OCI-LY1 (cell line): Measurements from ENCODE around the gene SPSB3.

ENCODE experiments used
- H2AFZ ChIP-seq: fragments of 200-600 bp; sonication (generic), shearing (Covaris generic); 2 replicates; pipeline ENCODE4 v1.6.0; 2014; ENCODE audit warnings: antibody characterized with exemption, mild to moderate bottlenecking, low read length
- H3F3A ChIP-seq: fragments of 200-600 bp; sonication (generic), shearing (Covaris generic); 2 replicates; pipeline ENCODE4 v1.6.0; 2014; ENCODE audit warnings: mild to moderate bottlenecking, antibody characterized with exemption, low read length, moderate library complexity; ENCODE audit not compliant: insufficient read depth
- H3K27ac ChIP-seq: fragments of 200-600 bp; sonication (generic); 2 replicates; pipeline ENCODE4 v1.5.1; 2014; ENCODE audit warnings: low read length, mixed run types, mild to moderate bottlenecking, low read depth; ENCODE audit not compliant: poor library complexity, severe bottlenecking
- H3K27me3 ChIP-seq: fragments of 200-600 bp; sonication (generic); 2 replicates; pipeline ENCODE4 v1.6.0; 2014; ENCODE audit warnings: antibody characterized with exemption, mild to moderate bottlenecking, low read length, moderate library complexity; ENCODE audit not compliant: insufficient read depth
- H3K36me3 ChIP-seq: fragments of 200-600 bp; sonication (generic); 2 replicates; pipeline ENCODE4 v1.6.1; 2014; ENCODE audit warnings: mild to moderate bottlenecking, antibody characterized with exemption, low read length, moderate library complexity, mixed read lengths; ENCODE audit not compliant: insufficient read depth
- H3K4me1 ChIP-seq: fragments of 200-600 bp; sonication (generic); 2 replicates; pipeline ENCODE4 v1.5.1; 2014; ENCODE audit warnings: mild to moderate bottlenecking, low read length, moderate library complexity; ENCODE audit not compliant: insufficient read depth, severe bottlenecking
- H3K4me2 ChIP-seq: fragments of 200-600 bp; sonication (generic), shearing (Covaris generic); 2 replicates; pipeline ENCODE4 v1.6.1; 2014; ENCODE audit warnings: low read length
- H3K4me3 ChIP-seq: fragments of 200-600 bp; sonication (generic); 2 replicates; pipeline ENCODE4 v1.5.1; 2014; ENCODE audit warnings: low read length, low read depth, mild to moderate bottlenecking, mixed read lengths; ENCODE audit not compliant: poor library complexity, severe bottlenecking
- H3K79me2 ChIP-seq: fragments of 200-600 bp; shearing (Covaris generic); 2 replicates; pipeline ENCODE4 v1.6.1; 2016; ENCODE audit warnings: mixed run types, low read length, mixed read lengths; ENCODE audit not compliant: insufficient read depth
- H3K9ac ChIP-seq: fragments of 200-600 bp; sonication (generic), shearing (Covaris generic); 2 replicates; pipeline ENCODE4 v1.6.1; 2014; ENCODE audit warnings: mild to moderate bottlenecking, low read length, mixed read lengths
- H3K9me2 ChIP-seq: fragments of 200-600 bp; sonication (generic), shearing (Covaris generic); 2 replicates; pipeline ENCODE4 v1.6.1; 2014; ENCODE audit warnings: low read depth, mild to moderate bottlenecking, low read length, mixed read lengths
- H3K9me3 ChIP-seq: fragments of 200-600 bp; shearing (Covaris generic); 2 replicates; pipeline ENCODE4 v1.6.1; 2014; ENCODE audit warnings: low read length, mixed read lengths
- H4K20me1 ChIP-seq: fragments of 200-600 bp; sonication (generic), shearing (Covaris generic); 2 replicates; pipeline ENCODE4 v1.6.0; 2016; ENCODE audit warnings: mild to moderate bottlenecking, low read length; ENCODE audit not compliant: insufficient read depth
- EZH2 ChIP-seq: fragments of 200-600 bp; sonication (generic), shearing (Covaris generic); IDR thresholded peaks from 2 replicates; pipeline ENCODE4 v1.8.0; 2017; ENCODE audit warnings: borderline replicate concordance, mixed run types, mild to moderate bottlenecking, antibody characterized with exemption, low read length, moderate library complexity, mixed read lengths
- TF ChIP-seq, protein P1 (sequence below): fragments of 200-600 bp; sonication (generic), shearing (Covaris generic); IDR thresholded peaks from 2 replicates; pipeline ENCODE4 v1.5.1; 2017; ENCODE audit warnings: mild to moderate bottlenecking, antibody characterized with exemption, low read length, moderate library complexity, mixed read lengths

The SPSB3 gene

DNA sequence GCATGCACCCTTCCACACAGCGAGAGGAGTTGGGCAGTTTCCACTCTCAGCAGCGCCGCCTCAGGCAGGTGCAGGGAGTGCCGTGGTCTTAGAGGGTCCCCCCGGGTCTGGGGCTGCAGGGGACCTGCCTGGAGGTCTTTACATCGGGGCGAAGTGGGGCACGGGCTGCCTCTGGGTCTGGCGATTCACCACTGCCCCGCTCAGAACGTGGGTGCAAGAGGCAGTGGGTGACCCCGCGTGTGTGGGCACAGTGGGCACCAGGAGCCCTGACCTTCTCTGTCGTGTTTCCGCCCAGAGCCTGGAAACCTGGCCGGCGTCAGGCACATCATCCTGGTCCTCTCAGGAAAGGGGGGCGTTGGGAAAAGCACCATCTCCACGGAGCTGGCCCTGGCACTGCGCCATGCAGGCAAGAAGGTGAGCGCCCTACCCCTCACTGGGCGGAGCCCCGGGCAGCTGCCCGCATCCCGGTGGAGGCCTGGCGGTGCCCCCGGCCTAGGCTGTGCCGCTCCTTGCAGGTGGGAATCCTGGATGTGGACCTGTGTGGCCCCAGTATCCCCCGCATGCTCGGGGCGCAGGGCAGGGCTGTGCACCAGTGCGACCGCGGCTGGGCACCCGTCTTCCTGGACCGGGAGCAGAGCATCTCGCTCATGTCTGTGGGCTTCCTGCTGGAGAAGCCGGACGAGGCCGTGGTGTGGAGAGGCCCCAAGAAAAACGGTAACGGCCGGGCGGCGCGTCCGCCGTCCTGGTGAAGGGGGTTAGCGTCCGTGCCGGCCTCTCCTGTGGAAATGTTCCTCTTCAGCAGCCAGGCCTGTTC lies 4.1 kb upstream of the SPSB3 start:
- no peak overlapping the region for H3K27ac ChIP-seq
- H3K36me3 ChIP-seq = peaks cover 42% of the 10 kb centered on the region
- H3K4me3 ChIP-seq = no peak overlapping the region
- peaks cover 10% of the 10 kb centered on the region for H3K4me1 ChIP-seq
- no peak overlapping the region for H3K4me2 ChIP-seq
- H3F3A ChIP-seq = no peaks in the 10 kb centered on the region
- H3K9me3 ChIP-seq = no peaks in the 10 kb centered on the region
- no peaks in the 10 kb centered on the region for H4K20me1 ChIP-seq
- H2AFZ ChIP-seq = no peak overlapping the region
- no peak for TF ChIP-seq EZH2
- TF ChIP-seq, protein P1, sequence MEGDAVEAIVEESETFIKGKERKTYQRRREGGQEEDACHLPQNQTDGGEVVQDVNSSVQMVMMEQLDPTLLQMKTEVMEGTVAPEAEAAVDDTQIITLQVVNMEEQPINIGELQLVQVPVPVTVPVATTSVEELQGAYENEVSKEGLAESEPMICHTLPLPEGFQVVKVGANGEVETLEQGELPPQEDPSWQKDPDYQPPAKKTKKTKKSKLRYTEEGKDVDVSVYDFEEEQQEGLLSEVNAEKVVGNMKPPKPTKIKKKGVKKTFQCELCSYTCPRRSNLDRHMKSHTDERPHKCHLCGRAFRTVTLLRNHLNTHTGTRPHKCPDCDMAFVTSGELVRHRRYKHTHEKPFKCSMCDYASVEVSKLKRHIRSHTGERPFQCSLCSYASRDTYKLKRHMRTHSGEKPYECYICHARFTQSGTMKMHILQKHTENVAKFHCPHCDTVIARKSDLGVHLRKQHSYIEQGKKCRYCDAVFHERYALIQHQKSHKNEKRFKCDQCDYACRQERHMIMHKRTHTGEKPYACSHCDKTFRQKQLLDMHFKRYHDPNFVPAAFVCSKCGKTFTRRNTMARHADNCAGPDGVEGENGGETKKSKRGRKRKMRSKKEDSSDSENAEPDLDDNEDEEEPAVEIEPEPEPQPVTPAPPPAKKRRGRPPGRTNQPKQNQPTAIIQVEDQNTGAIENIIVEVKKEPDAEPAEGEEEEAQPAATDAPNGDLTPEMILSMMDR = no peak
- no peak overlapping the region for H3K9ac ChIP-seq
- H3K27me3 ChIP-seq = no peaks in the 10 kb centered on the region
- no peaks in the 10 kb centered on the region for H3K9me2 ChIP-seq
- H3K79me2 ChIP-seq = peaks cover 6% of the 10 kb centered on the region

DNA sequence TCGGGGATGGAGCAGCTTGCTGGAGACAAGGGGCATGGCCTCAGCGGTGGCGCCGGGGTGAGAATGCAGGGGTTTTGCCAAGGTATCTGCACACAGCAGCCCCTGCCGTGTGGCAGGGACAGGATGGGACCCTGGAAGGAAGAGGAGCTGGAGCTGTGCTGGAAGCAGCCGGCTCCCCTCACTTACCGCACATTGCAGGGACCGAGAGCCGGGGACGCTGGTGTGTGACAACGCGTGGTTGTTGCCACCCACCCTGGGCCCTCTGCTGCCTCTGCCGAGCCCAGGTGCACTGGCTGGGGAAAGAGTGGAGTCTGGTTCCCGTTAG lies 3.4 kb upstream of the SPSB3 start:
- Histone ChIP-seq H3K27me3 (no peaks in the 10 kb centered on the region), H3K36me3 (peaks cover 45% of the 10 kb centered on the region), H3F3A (no peaks in the 10 kb centered on the region), H3K9me2 (no peaks in the 10 kb centered on the region), H3K27ac (no peak overlapping the region), H4K20me1 (no peaks in the 10 kb centered on the region), H3K4me2 (no peak overlapping the region), H3K9ac (no peak overlapping the region), H3K9me3 (no peaks in the 10 kb centered on the region), H3K79me2 (peaks cover 6% of the 10 kb centered on the region), H2AFZ (no peak overlapping the region), H3K4me1 (peaks cover 16% of the 10 kb centered on the region), H3K4me3 (no peak overlapping the region)
- TF ChIP-seq, protein P1 = no peak
- TF ChIP-seq EZH2 = no peak

DNA sequence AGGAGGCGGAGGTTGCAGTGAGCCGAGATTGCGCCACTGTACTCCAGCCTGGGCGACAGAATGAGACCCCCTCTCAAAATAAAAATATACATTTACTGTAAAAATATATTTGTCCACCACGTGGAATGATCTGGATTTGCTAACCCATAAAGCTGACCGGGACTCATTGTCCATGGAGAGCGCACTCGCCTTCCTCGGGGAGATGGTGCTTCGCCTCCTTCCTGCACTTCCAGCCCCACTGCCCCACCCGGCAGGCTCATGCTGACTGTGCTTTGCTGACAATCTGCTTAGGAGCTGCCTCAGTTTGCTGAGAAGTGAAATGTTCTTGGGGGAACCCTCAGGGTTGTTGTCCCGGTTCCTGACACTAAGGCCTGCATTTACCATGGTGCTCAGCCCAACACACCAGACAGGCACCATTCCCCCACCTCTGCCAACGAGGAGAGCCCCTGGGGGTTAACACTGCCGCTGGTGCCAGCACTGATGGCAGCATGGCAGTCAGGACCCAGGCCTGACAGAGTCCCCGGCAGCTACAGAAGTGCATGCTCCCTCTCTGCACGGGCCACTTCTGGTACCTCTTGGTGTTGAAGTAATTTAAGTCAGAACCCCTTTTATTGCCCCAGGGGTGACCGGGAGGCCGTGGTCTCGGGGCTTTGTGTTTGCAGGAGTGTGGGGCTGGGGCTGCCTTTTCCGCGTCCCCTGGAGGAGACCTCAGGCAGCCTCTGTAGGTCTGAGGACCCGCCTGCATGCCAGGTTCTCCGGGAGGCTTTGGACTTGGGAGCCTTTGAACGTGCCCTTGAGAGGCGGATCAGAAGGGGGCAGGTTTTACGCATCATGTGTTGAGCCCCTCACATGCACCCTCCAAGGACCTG lies 2.8 kb upstream of the SPSB3 start:
- TF ChIP-seq EZH2 = no peak
- TF ChIP-seq, protein P1 = no peak
- H3K9ac ChIP-seq = no peak overlapping the region
- no peak overlapping the region for H2AFZ ChIP-seq
- H3F3A ChIP-seq = 0 out of 2 replicates have a peak, but pooled peaks cover 3% of the 10 kb centered on the region
- H3K4me3 ChIP-seq = no peak overlapping the region
- no peaks in the 10 kb centered on the region for H3K27me3 ChIP-seq
- H3K79me2 ChIP-seq = peaks cover 6% of the 10 kb centered on the region
- H3K27ac ChIP-seq = no peak overlapping the region
- H3K36me3 ChIP-seq = peaks cover 45% of the 10 kb centered on the region
- H4K20me1 ChIP-seq = no peaks in the 10 kb centered on the region
- H3K4me1 ChIP-seq = peaks cover 20% of the 10 kb centered on the region
- no peaks in the 10 kb centered on the region for H3K9me2 ChIP-seq
- no peak overlapping the region for H3K4me2 ChIP-seq
- no peaks in the 10 kb centered on the region for H3K9me3 ChIP-seq
